CD14-positive monocyte (primary cell): ENCODE measurements around the gene DMGDH. TPM values are rescaled to one million over a fixed set of nuclear protein-coding genes. Genes with fewer than 3 reads are reported as not detected.

ENCODE experiments used
- DNase-seq, 3 donors: peaks; one replicate each; pipeline ENCODE4 v3.0.0-alpha.2; 2011 to 2022
- H2AFZ ChIP-seq: 2 replicates; pipeline ENCODE4 v1.6.0; 2012; ENCODE audit warnings: mild to moderate bottlenecking, low read depth, low read length, inconsistent platforms; ENCODE audit not compliant: insufficient read depth, poor library complexity, severe bottlenecking
- H3K27ac ChIP-seq, 2 donors: 1 replicate in 1 of 2; 2 replicates in 1 of 2; pipeline ENCODE4 v1.5.1; 2012 to 2013; ENCODE audit warnings: low read length in 2 of 2, control low read depth in 1 of 2, inconsistent platforms in 1 of 2, low read depth in 1 of 2, mild to moderate bottlenecking in 1 of 2
- H3K27me3 ChIP-seq, 2 donors: one replicate each; pipeline versions ENCODE4 v1.6.0 to v1.6.1; 2011 to 2013; ENCODE audit warnings: low read length in 2 of 2; ENCODE audit not compliant: control insufficient read depth in 2 of 2, insufficient read depth in 2 of 2
- H3K36me3 ChIP-seq, 2 donors: replicated peaks in 1 of 2; 1 replicate in 1 of 2; 2 replicates in 1 of 2; pipeline versions ENCODE4 v1.5.1 to v1.6.1; 2012 to 2013; ENCODE audit warnings: low read length in 2 of 2, control low read depth in 1 of 2, inconsistent platforms in 1 of 2, mild to moderate bottlenecking in 1 of 2; ENCODE audit not compliant: insufficient read depth in 2 of 2, control insufficient read depth in 1 of 2
- H3K4me1 ChIP-seq, 2 donors: 1 replicate in 1 of 2; 2 replicates in 1 of 2; pipeline versions ENCODE4 v1.5.1 to v1.6.1; 2012 to 2013; ENCODE audit warnings: low read length in 2 of 2, control low read depth in 1 of 2, inconsistent platforms in 1 of 2, mild to moderate bottlenecking in 1 of 2, moderate library complexity in 1 of 2; ENCODE audit not compliant: insufficient read depth in 2 of 2, control insufficient read depth in 1 of 2
- H3K4me2 ChIP-seq: replicated peaks from 2 replicates; pipeline ENCODE3; 2012; ENCODE audit warnings: low read length, moderate library complexity, mild to moderate bottlenecking; ENCODE audit not compliant: poor library complexity, severe bottlenecking; ENCODE audit errors: extremely low read depth
- H3K4me3 ChIP-seq, 3 experiments: fragments of 200-600 bp in 1 of 3; sonication (generic) in 1 of 3; replicated peaks in 1 of 3; 1 replicate in 2 of 3; 2 replicates in 1 of 3; pipeline ENCODE4 v1.5.1; 2011 to 2013; ENCODE audit warnings: low read length in 3 of 3, mild to moderate bottlenecking in 3 of 3, control low read depth in 2 of 3, low read depth in 2 of 3, inconsistent platforms in 1 of 3, moderate library complexity in 1 of 3
- H3K79me2 ChIP-seq: 2 replicates; pipeline ENCODE4 v1.6.0; 2012; ENCODE audit warnings: mild to moderate bottlenecking, control low read depth, inconsistent platforms, low read length, moderate library complexity; ENCODE audit not compliant: insufficient read depth
- H3K9ac ChIP-seq: 2 replicates; pipeline ENCODE4 v1.6.0; 2017; ENCODE audit warnings: low read length, mild to moderate bottlenecking; ENCODE audit not compliant: insufficient read depth, poor library complexity, severe bottlenecking
- H3K9me3 ChIP-seq, 2 donors: replicated peaks in 1 of 2; 1 replicate in 1 of 2; 2 replicates in 1 of 2; pipeline versions ENCODE4 v1.5.1 to v1.6.1; 2012 to 2013; ENCODE audit warnings: low read length in 2 of 2, control low read depth in 1 of 2; ENCODE audit not compliant: control insufficient read depth in 1 of 2, insufficient read depth in 1 of 2
- H4K20me1 ChIP-seq: 2 replicates; pipeline ENCODE4 v1.6.0; 2012; ENCODE audit warnings: mild to moderate bottlenecking, low read length, control low read depth, moderate library complexity; ENCODE audit not compliant: insufficient read depth
- H3K27ac Mint-ChIP-seq, 7 donors: one replicate each; pipeline ENCODE4 v1.8.0; 2020; ENCODE audit warnings: mild to moderate bottlenecking in 7 of 7, mixed read lengths in 7 of 7, moderate library complexity in 6 of 7, inconsistent platforms in 2 of 7
- H3K27me3 Mint-ChIP-seq, 3 donors: one replicate each; pipeline ENCODE4 v1.8.0; 2021 to 2022; ENCODE audit warnings: low read depth in 3 of 3, mild to moderate bottlenecking in 3 of 3, mixed read lengths in 3 of 3, moderate library complexity in 3 of 3, inconsistent platforms in 1 of 3
- H3K36me3 Mint-ChIP-seq, 2 donors: one replicate each; pipeline ENCODE4 v1.8.0; 2020; ENCODE audit warnings: mixed read lengths in 2 of 2, inconsistent platforms in 1 of 2, mild to moderate bottlenecking in 1 of 2
- H3K4me1 Mint-ChIP-seq: one replicate; pipeline ENCODE4 v1.8.0; 2020; ENCODE audit warnings: mild to moderate bottlenecking, mixed read lengths
- H3K4me3 Mint-ChIP-seq, 2 donors: one replicate each; pipeline ENCODE4 v1.8.0; 2020; ENCODE audit warnings: mild to moderate bottlenecking in 2 of 2, mixed read lengths in 2 of 2, moderate library complexity in 1 of 2
- H3K9me3 Mint-ChIP-seq, 7 donors: one replicate each; pipeline ENCODE4 v1.8.0; 2020 to 2022; ENCODE audit warnings: mixed read lengths in 7 of 7, mild to moderate bottlenecking in 6 of 7, moderate library complexity in 6 of 7, inconsistent platforms in 2 of 7
- WGBS: methylation state at CpG from one replicate; pipeline ENCODE4 v1.1.5; 2013; ENCODE audit warnings: missing lambda C conversion rate; ENCODE audit not compliant: insufficient coverage; 5-methylcytosine and 5-hydroxymethylcytosine counted together
- intact Hi-C, 2 donors: fragments of 100-400 bp; cut with micrococcal nuclease; formaldehyde crosslinking; loops; one replicate each; pipeline versions ENCODE4 v1.15.0 to v1.15.1; 2023
- polyA plus RNA-seq, 3 donors: library from polyadenylated mRNA; depleted of rRNA in 1 of 3; unstranded in 2 of 3; stranded (reverse) in 1 of 3; fragments of 300-500 nt in 2 of 3; fragments of >200 nt in 1 of 3; fragmentation: Illumina TruSeq in 2 of 3; gene quantifications; 1 replicate in 2 of 3; 2 replicates in 1 of 3; pipeline ENCODE4 v1.2.3, GENCODE V29; 2012 to 2021
- TF ChIP-seq, protein P1 (sequence below): fragments of 200-600 bp; IDR thresholded peaks from one replicate; pipeline ENCODE4 v1.8.0; 2022; ENCODE audit warnings: antibody characterized with exemption, mild to moderate bottlenecking

The DMGDH gene
- polyA plus RNA-seq, 3 donors: not detected

DNA sequence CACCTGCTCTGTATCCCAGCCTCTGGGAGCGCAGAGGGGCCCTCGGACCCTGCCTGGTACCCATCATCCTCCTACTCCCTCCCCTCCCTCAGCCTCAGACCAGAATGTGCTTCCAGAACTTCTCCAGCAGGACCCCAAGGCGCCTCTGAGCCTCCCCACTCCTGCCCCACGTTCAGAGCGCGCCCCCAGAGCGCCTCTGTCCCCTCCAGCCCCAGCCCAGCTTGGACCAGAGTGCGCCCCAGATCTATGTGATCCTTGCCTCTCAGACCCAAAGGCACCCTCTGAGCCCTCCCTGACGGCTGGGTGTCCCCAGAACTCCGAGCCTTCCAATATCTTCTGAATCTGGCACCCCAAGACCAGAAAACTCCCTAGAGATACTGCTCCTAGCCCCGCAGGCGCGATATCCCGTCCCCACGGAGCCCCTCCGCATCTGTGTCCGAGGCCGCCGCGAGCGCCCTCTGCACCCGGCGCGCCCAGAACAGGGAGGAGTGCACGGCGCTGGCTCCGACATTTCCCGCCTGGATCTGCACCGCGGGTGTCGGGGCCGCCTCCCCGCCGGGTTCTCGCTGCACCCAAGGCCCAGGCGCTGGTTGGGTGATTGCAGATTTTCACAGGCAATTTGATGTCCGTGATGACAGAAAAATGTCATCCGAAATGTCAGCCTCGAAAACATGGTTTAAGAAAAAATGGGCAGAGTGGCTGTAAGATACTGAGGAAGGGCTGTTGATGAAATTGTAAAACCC is 42.7 kb upstream of the DMGDH start:
- no peaks in the 10 kb centered on the region for H4K20me1 ChIP-seq
- TF ChIP-seq, protein P1, sequence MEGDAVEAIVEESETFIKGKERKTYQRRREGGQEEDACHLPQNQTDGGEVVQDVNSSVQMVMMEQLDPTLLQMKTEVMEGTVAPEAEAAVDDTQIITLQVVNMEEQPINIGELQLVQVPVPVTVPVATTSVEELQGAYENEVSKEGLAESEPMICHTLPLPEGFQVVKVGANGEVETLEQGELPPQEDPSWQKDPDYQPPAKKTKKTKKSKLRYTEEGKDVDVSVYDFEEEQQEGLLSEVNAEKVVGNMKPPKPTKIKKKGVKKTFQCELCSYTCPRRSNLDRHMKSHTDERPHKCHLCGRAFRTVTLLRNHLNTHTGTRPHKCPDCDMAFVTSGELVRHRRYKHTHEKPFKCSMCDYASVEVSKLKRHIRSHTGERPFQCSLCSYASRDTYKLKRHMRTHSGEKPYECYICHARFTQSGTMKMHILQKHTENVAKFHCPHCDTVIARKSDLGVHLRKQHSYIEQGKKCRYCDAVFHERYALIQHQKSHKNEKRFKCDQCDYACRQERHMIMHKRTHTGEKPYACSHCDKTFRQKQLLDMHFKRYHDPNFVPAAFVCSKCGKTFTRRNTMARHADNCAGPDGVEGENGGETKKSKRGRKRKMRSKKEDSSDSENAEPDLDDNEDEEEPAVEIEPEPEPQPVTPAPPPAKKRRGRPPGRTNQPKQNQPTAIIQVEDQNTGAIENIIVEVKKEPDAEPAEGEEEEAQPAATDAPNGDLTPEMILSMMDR: no peak
- H3K27ac ChIP-seq: no peak overlapping the region
- Mint-ChIP-seq H3K9me3 (peaks cover 0 to 7% (median 0%) of the 10 kb centered on the region in 7 donors), H3K36me3 (peaks cover 0 to 4% of the 10 kb centered on the region in 2 donors), H3K4me1 (peaks cover 22% of the 10 kb centered on the region), H3K27me3 (peaks cover 44 to 49% (median 45%) of the 10 kb centered on the region in 3 donors), H3K27ac (no peak overlapping the region), H3K4me3 (peak overlapping the region in 1 of 2 donors; percentile 82)
- intact Hi-C loops: no loop called here
- no peaks in the 10 kb centered on the region for H3K36me3 ChIP-seq
- no peak overlapping the region for H3K4me3 ChIP-seq
- H3K9ac ChIP-seq: no peak overlapping the region
- WGBS: 9% methylated on average over 39 of the region's 39 CpGs
- H3K27me3 ChIP-seq: peaks cover 42 to 54% of the 10 kb centered on the region in 2 donors
- H3K79me2 ChIP-seq: no peaks in the 10 kb centered on the region
- no peak overlapping the region for H3K4me2 ChIP-seq
- DNase-seq: no peak
- H3K4me1 ChIP-seq: peaks cover 11 to 14% of the 10 kb centered on the region in 2 donors
- no peak overlapping the region for H2AFZ ChIP-seq
- H3K9me3 ChIP-seq: peaks cover 0 to 12% of the 10 kb centered on the region in 2 donors

DNA sequence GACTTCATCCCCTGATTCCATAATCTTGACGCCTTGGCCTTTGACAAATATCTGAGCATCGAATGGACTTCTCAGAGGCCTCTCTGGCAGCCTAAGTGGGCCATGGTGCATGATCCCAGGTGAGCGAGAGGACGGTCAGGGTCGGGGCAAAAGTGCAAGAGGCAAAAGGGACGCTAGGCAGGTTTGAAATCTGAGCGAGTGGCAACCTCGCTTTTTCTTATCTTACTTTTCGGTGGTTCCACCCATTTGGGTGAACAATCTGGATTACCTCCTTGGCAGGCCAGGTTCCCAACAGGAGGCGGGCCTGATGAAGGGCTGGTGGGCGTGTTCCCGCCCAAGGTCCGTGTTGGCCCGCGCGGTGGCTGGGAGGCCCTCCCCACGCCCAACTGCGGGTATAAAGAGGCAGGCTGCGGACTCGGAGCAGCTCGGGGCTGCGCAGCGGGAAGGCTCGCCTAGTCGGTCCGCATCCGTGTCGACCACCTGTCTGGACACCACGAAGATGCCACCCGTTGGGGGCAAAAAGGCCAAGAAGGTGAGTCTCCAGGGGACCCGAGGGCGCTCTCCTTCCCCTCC is 42.0 kb upstream of the DMGDH start, which contains the start of gene BHMT:
Gene BHMT (plus strand): TSS at position 423 of the 573 bp plus-strand sequence. CDS start 77 bp downstream, at position 500.
- Mint-ChIP-seq H3K9me3 (peaks cover 0 to 7% (median 0%) of the 10 kb centered on the region in 7 donors), H3K4me1 (peaks cover 29% of the 10 kb centered on the region), H3K27me3 (peaks cover 44 to 49% (median 45%) of the 10 kb centered on the region in 3 donors), H3K36me3 (peaks cover 0 to 4% of the 10 kb centered on the region in 2 donors), H3K4me3 (peak within 1 kb of the TSS in 1 of 2 donors; percentile 82), H3K27ac (no peak within 1 kb of the TSS)
- DNase-seq: no peak
- no peaks in the 10 kb centered on the region for H3K36me3 ChIP-seq
- TF ChIP-seq, protein P1: no peak
- H3K27ac ChIP-seq: no peak within 1 kb of the TSS
- H3K4me2 ChIP-seq: no peak within 1 kb of the TSS
- no peak within 1 kb of the TSS for H3K9ac ChIP-seq
- no peak within 1 kb of the TSS for H2AFZ ChIP-seq
- peaks cover 42 to 54% of the 10 kb centered on the region in 2 donors for H3K27me3 ChIP-seq
- intact Hi-C loops: no loop called here
- H3K4me1 ChIP-seq: peaks cover 18 to 20% of the 10 kb centered on the region in 2 donors
- no peaks in the 10 kb centered on the region for H4K20me1 ChIP-seq
- H3K4me3 ChIP-seq: no peak within 1 kb of the TSS
- H3K9me3 ChIP-seq: peaks cover 0 to 12% of the 10 kb centered on the region in 2 donors
- WGBS: 41% methylated on average over 32 of the region's 32 CpGs
- H3K79me2 ChIP-seq: no peaks in the 10 kb centered on the region
